ENCODE data around the gene SNPH.

SNPH gene

GRCh38 chr20:1307171-1307570 lies 41.1 kb downstream of the SNPH start:
- TF ChIP-seq REST (IDR thresholded peaks at IDR 0.05; ENCODE audit: insufficient read depth in 1 of 2, low read depth in 2 of 2, low read length in 2 of 2), result no peak
- no peak for TF ChIP-seq TAF1 (IDR thresholded peaks at IDR 0.05; ENCODE audit: borderline replicate concordance, insufficient read depth, low read length)
- TF ChIP-seq FOXP2 (optimal IDR thresholded peaks at IDR 0.05; ENCODE audit: borderline replicate concordance, extremely low read depth, extremely low read length, insufficient read depth), result no peak
- no peak for TF ChIP-seq POLR2AphosphoS5 (IDR thresholded peaks at IDR 0.05; ENCODE audit: low read depth, low read length)
- TF ChIP-seq SIN3A (IDR thresholded peaks at IDR 0.05; ENCODE audit: borderline replicate concordance, insufficient read depth, low read length), result no peak

GRCh38 chr20:1307571-1307971 lies 41.5 kb downstream of the SNPH start:
- TF ChIP-seq REST (IDR thresholded peaks at IDR 0.05; ENCODE audit: insufficient read depth in 1 of 2, low read depth in 2 of 2, low read length in 2 of 2) (no peak), SIN3A (IDR thresholded peaks at IDR 0.05; ENCODE audit: borderline replicate concordance, insufficient read depth, low read length) (no peak), FOXP2 (optimal IDR thresholded peaks at IDR 0.05; ENCODE audit: borderline replicate concordance, extremely low read depth, extremely low read length, insufficient read depth) (no peak), TAF1 (IDR thresholded peaks at IDR 0.05; ENCODE audit: borderline replicate concordance, insufficient read depth, low read length) (no peak), POLR2AphosphoS5 (IDR thresholded peaks at IDR 0.05; ENCODE audit: low read depth, low read length) (no peak)

GRCh38 chr20:1308067-1308701 lies 42.1 kb downstream of the SNPH start:
- TF ChIP-seq SIN3A (IDR thresholded peaks at IDR 0.05; ENCODE audit: borderline replicate concordance, insufficient read depth, low read length), result no peak
- no peak for TF ChIP-seq REST (IDR thresholded peaks at IDR 0.05; ENCODE audit: insufficient read depth in 1 of 2, low read depth in 2 of 2, low read length in 2 of 2)
- TF ChIP-seq TAF1 (IDR thresholded peaks at IDR 0.05; ENCODE audit: borderline replicate concordance, insufficient read depth, low read length), result no peak
- TF ChIP-seq POLR2AphosphoS5 (IDR thresholded peaks at IDR 0.05; ENCODE audit: low read depth, low read length), result no peak
- no peak for TF ChIP-seq FOXP2 (optimal IDR thresholded peaks at IDR 0.05; ENCODE audit: borderline replicate concordance, extremely low read depth, extremely low read length, insufficient read depth)

- no peak for TF ChIP-seq TAF1 (IDR thresholded peaks at IDR 0.05; ENCODE audit: borderline replicate concordance, insufficient read depth, low read length)
- no peak for TF ChIP-seq POLR2AphosphoS5 (IDR thresholded peaks at IDR 0.05; ENCODE audit: low read depth, low read length)
- TF ChIP-seq FOXP2 (optimal IDR thresholded peaks at IDR 0.05; ENCODE audit: borderline replicate concordance, extremely low read depth, extremely low read length, insufficient read depth), result no peak
- TF ChIP-seq REST (IDR thresholded peaks at IDR 0.05; ENCODE audit: insufficient read depth in 1 of 2, low read depth in 2 of 2, low read length in 2 of 2), result no peak
- no peak for TF ChIP-seq SIN3A (IDR thresholded peaks at IDR 0.05; ENCODE audit: borderline replicate concordance, insufficient read depth, low read length)
Observed at GRCh38 chr20:1308702-1309095, 42.6 kb downstream of the SNPH start.

Measured in PFSK-1 (cell line).